HG02885 (cell line): ENCODE data around the gene SRGAP3.

ENCODE experiments used
- ATAC-seq: cut with Tn5 transposase; IDR thresholded peaks from one replicate; pipeline ENCODE4 v1.9.1; 2021; ENCODE audit warnings: mild to moderate bottlenecking; ENCODE audit not compliant: unreplicated experiment, poor library complexity

The SRGAP3 gene

GRCh38 chr3:9180764-9181117 is 68.7 kb downstream of the SRGAP3 start:
- peak; percentile 42 for ATAC-seq

- peak; percentile 69 for ATAC-seq
Measured at GRCh38 chr3:9179826-9180763, 69.4 kb downstream of the SRGAP3 start.

GRCh38 chr3:9178697-9179096 is 70.7 kb downstream of the SRGAP3 start:
- ATAC-seq, result no peak

GRCh38 chr3:9175421-9175820 is 74.0 kb downstream of the SRGAP3 start:
- no peak for ATAC-seq

GRCh38 chr3:9173445-9173844 is 76.0 kb downstream of the SRGAP3 start:
- no peak for ATAC-seq

GRCh38 chr3:9172851-9173321 is 76.6 kb downstream of the SRGAP3 start:
- no peak for ATAC-seq

- no peak for ATAC-seq
Measured at GRCh38 chr3:9170851-9171160, 78.6 kb downstream of the SRGAP3 start.

- no peak for ATAC-seq
Measured at GRCh38 chr3:9169956-9170850, 79.2 kb downstream of the SRGAP3 start.

- no peak for ATAC-seq
Measured at GRCh38 chr3:9169326-9169725, 80.1 kb downstream of the SRGAP3 start.

- ATAC-seq, result peak; percentile 98
Measured at GRCh38 chr3:9168241-9168741, 81.2 kb downstream of the SRGAP3 start.

GRCh38 chr3:9167222-9167621 is 82.2 kb downstream of the SRGAP3 start:
- no peak for ATAC-seq

GRCh38 chr3:9165421-9165820 is 84.0 kb downstream of the SRGAP3 start:
- no peak for ATAC-seq

- no peak for ATAC-seq
Measured at GRCh38 chr3:9163289-9163688, 86.2 kb downstream of the SRGAP3 start.

- no peak for ATAC-seq
Measured at GRCh38 chr3:9161811-9162210, 87.6 kb downstream of the SRGAP3 start.

GRCh38 chr3:9161298-9161697 is 88.1 kb downstream of the SRGAP3 start:
- ATAC-seq, result no peak

GRCh38 chr3:9158865-9159630 is 90.4 kb downstream of the SRGAP3 start:
- no peak for ATAC-seq

GRCh38 chr3:9157651-9158362 is 91.6 kb downstream of the SRGAP3 start:
- ATAC-seq, result no peak

GRCh38 chr3:9156604-9157003 is 92.8 kb downstream of the SRGAP3 start:
- ATAC-seq, result no peak

GRCh38 chr3:9155028-9155427 is 94.4 kb downstream of the SRGAP3 start:
- ATAC-seq, result no peak
